ENCODE results near the gene NCAPG2. TPM values are rescaled to one million over a fixed set of nuclear protein-coding genes. Genes with fewer than 3 reads are reported as not detected.

Gene NCAPG2
- total and polyA plus RNA-seq, 2 of the 13 experiments (the other 11 are each of a cell fraction or from before 2014, with no cell fraction given) = 15.1 to 30.7 TPM

DNA sequence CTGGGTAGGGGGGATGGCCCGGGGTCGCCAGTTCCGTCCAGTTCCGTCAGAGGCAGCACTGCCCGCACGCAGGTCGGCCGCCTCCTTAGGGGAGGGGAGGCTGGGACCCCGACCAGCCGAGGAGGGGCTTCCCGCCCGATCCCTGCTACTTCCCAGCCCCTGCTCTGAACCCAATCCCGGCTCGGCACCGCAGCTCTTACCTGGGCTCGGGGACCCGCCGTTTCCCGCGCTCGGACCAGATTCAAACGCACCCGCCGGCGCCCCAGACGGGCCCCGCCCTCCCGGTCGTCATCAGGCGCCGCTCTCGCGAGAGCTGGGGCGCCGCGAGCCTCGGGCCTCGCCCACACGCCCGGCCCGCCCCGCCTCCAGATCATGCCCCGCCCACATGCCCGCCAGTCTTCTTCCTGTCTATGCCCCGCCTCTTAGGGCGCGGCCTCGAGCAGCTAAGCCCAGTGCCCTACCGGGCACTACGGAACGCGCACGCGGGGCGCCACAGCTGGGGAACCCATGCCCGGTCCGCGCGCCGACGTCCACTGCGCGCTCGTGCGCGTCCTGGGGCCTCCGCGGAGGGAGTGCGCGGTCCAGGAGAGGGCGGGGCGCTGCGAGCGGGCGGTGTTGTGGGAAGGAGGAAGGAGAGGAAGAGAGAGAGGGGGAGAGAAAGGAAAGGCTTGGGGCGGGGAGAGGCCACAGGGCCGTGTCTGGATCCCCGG, at the start of gene NCAPG2 (continued):
- no peak; the same call in 1 of the 2 replicates for TF ChIP-seq BRCA1 (CRISPR knock-in tag; IDR thresholded peaks at IDR 0.05)
- TF ChIP-seq ZNF567 (CRISPR knock-in tag; IDR thresholded peaks at IDR 0.05; ENCODE audit: borderline replicate concordance) = peak; percentile 59; the same call in 1 of the 2 replicates
- no peak for TF ChIP-seq JARID2 (CRISPR knock-in tag; IDR thresholded peaks at IDR 0.05; ENCODE audit: insufficient replicate concordance)
- 0 out of 2 replicates have a peak, but pooled peaks have one; percentile 44 for TF ChIP-seq BRD4 (CRISPR knock-in tag; IDR thresholded peaks at IDR 0.05)
- no peak for TF ChIP-seq ZNF468 (CRISPR knock-in tag; IDR thresholded peaks at IDR 0.05)
- TF ChIP-seq GABPB1 (CRISPR knock-in tag; IDR thresholded peaks at IDR 0.05) = peak; percentile 89
- peak; percentile 77; the same call in 1 of the 2 replicates for TF ChIP-seq THYN1 (CRISPR knock-in tag; IDR thresholded peaks at IDR 0.05; ENCODE audit: borderline replicate concordance, low read depth)
- TF ChIP-seq TFDP1 (CRISPR knock-in tag; IDR thresholded peaks at IDR 0.05; ENCODE audit: borderline replicate concordance) = peak; percentile 98
- peak; percentile 86; the same call in 1 of the 2 replicates for TF ChIP-seq ZNF724P (CRISPR knock-in tag; IDR thresholded peaks at IDR 0.05; ENCODE audit: borderline replicate concordance)
- peak; percentile 29; the same call in 1 of the 2 replicates for TF ChIP-seq MTA1 (CRISPR knock-in tag; IDR thresholded peaks at IDR 0.05; ENCODE audit: borderline replicate concordance)
- no peak for TF ChIP-seq ZNF577 (CRISPR knock-in tag; IDR thresholded peaks at IDR 0.05; ENCODE audit: borderline replicate concordance, low read depth)
- 0 out of 2 replicates have a peak, but pooled peaks have one; percentile 31 for TF ChIP-seq ZNF839 (CRISPR knock-in tag; IDR thresholded peaks at IDR 0.05; ENCODE audit: borderline replicate concordance)
- no peak for TF ChIP-seq PAWR (CRISPR knock-in tag; IDR thresholded peaks at IDR 0.05; ENCODE audit: borderline replicate concordance)
- TF ChIP-seq, protein P1, sequence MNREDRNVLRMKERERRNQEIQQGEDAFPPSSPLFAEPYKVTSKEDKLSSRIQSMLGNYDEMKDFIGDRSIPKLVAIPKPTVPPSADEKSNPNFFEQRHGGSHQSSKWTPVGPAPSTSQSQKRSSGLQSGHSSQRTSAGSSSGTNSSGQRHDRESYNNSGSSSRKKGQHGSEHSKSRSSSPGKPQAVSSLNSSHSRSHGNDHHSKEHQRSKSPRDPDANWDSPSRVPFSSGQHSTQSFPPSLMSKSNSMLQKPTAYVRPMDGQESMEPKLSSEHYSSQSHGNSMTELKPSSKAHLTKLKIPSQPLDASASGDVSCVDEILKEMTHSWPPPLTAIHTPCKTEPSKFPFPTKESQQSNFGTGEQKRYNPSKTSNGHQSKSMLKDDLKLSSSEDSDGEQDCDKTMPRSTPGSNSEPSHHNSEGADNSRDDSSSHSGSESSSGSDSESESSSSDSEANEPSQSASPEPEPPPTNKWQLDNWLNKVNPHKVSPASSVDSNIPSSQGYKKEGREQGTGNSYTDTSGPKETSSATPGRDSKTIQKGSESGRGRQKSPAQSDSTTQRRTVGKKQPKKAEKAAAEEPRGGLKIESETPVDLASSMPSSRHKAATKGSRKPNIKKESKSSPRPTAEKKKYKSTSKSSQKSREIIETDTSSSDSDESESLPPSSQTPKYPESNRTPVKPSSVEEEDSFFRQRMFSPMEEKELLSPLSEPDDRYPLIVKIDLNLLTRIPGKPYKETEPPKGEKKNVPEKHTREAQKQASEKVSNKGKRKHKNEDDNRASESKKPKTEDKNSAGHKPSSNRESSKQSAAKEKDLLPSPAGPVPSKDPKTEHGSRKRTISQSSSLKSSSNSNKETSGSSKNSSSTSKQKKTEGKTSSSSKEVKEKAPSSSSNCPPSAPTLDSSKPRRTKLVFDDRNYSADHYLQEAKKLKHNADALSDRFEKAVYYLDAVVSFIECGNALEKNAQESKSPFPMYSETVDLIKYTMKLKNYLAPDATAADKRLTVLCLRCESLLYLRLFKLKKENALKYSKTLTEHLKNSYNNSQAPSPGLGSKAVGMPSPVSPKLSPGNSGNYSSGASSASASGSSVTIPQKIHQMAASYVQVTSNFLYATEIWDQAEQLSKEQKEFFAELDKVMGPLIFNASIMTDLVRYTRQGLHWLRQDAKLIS (CRISPR knock-in tag; IDR thresholded peaks at IDR 0.05) = no peak
- TF ChIP-seq HDAC1 (CRISPR knock-in tag; IDR thresholded peaks at IDR 0.05) = peak; percentile 94
- TF ChIP-seq NFKBIZ (CRISPR knock-in tag; IDR thresholded peaks at IDR 0.05) = no peak
- TF ChIP-seq GATA4 (IDR thresholded peaks at IDR 0.05; ENCODE audit: borderline replicate concordance, low read depth) = no peak
- TF ChIP-seq KDM5A (IDR thresholded peaks at IDR 0.05; ENCODE audit: borderline replicate concordance, low read length) = peak; percentile 73
- TF ChIP-seq, protein P2, sequence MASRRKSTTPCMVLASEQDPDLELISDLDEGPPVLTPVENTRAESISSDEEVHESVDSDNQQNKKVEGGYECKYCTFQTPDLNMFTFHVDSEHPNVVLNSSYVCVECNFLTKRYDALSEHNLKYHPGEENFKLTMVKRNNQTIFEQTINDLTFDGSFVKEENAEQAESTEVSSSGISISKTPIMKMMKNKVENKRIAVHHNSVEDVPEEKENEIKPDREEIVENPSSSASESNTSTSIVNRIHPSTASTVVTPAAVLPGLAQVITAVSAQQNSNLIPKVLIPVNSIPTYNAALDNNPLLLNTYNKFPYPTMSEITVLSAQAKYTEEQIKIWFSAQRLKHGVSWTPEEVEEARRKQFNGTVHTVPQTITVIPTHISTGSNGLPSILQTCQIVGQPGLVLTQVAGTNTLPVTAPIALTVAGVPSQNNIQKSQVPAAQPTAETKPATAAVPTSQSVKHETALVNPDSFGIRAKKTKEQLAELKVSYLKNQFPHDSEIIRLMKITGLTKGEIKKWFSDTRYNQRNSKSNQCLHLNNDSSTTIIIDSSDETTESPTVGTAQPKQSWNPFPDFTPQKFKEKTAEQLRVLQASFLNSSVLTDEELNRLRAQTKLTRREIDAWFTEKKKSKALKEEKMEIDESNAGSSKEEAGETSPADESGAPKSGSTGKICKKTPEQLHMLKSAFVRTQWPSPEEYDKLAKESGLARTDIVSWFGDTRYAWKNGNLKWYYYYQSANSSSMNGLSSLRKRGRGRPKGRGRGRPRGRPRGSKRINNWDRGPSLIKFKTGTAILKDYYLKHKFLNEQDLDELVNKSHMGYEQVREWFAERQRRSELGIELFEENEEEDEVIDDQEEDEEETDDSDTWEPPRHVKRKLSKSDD (CRISPR knock-in tag; IDR thresholded peaks at IDR 0.05; ENCODE audit: low read depth) = peak; percentile 54; the same call in 1 of the 2 replicates
- TF ChIP-seq HOXA3 (CRISPR knock-in tag; IDR thresholded peaks at IDR 0.05) = peak; percentile 75
- TF ChIP-seq CBX5 (CRISPR knock-in tag; IDR thresholded peaks at IDR 0.05; ENCODE audit: borderline replicate concordance) = no peak
- TF ChIP-seq ZNF143 (CRISPR knock-in tag; IDR thresholded peaks at IDR 0.05) = no peak

Data from HepG2 (cell line).